PC-3 (cell line): Measurements from ENCODE around the gene TK2. TPM values are rescaled to one million over a fixed set of nuclear protein-coding genes. Genes with fewer than 3 reads are reported as not detected.

Experiments used
- ATAC-seq: fragments of 200-7000 bp; cut with Tn5 transposase; 2 replicates; pipeline ENCODE4 v1.9.1; 2020; ENCODE audit warnings: mild to moderate bottlenecking, moderate library complexity
- BruUV-seq: library from RNA; stranded (reverse); fragments of 400-500 nt; replicated peaks from 2 replicates; lab custom pipeline; 2021; lab: Mats Ljungman, UMichigan
- CTCF ChIA-PET: fragments of 300-600 bp; sonication (Branson Sonifier 250); formaldehyde crosslinking; loops from one replicate; lab custom pipeline; 2022; ENCODE audit warnings: antibody characterized with exemption; lab: Charles Lee
- POLR2A ChIA-PET: fragments of 300-600 bp; sonication (Branson Sonifier 250); formaldehyde crosslinking; loops from one replicate; lab custom pipeline; 2022; ENCODE audit warnings: antibody characterized with exemption; ENCODE audit not compliant: unreplicated experiment; lab: Charles Lee
- DNase-seq: peaks from one replicate; pipeline ENCODE4 v3.0.0-alpha.2; 2015
- H2AFZ ChIP-seq: fragments of 300-600 bp; sonication (generic); 2 replicates; pipeline ENCODE4 v1.6.0; 2016; ENCODE audit warnings: antibody characterized with exemption, low read length
- H3F3A ChIP-seq: fragments of 300-600 bp; sonication (generic); one replicate; pipeline ENCODE4 v1.6.0; 2017; ENCODE audit warnings: antibody characterized with exemption, low read length, control low read depth, mild to moderate bottlenecking; ENCODE audit not compliant: unreplicated experiment
- H3K27ac ChIP-seq: fragments of 300-600 bp; sonication (generic); 2 replicates; pipeline ENCODE4 v1.5.1; 2016; ENCODE audit warnings: mild to moderate bottlenecking, low read length
- H3K27me3 ChIP-seq: fragments of 300-600 bp; sonication (generic); 2 replicates; pipeline ENCODE4 v1.6.1; 2016; ENCODE audit warnings: low read length, mixed read lengths
- H3K36me3 ChIP-seq: fragments of 300-600 bp; sonication (generic); 2 replicates; pipeline ENCODE4 v1.6.1; 2016; ENCODE audit warnings: low read depth, mixed run types, low read length, mixed read lengths
- H3K4me1 ChIP-seq: fragments of 300-600 bp; sonication (generic); 2 replicates; pipeline ENCODE4 v1.5.1; 2016; ENCODE audit warnings: low read length; ENCODE audit not compliant: insufficient read depth
- H3K4me2 ChIP-seq: fragments of 300-600 bp; sonication (generic); 2 replicates; pipeline ENCODE4 v1.6.0; 2016; ENCODE audit warnings: low read length
- H3K4me3 ChIP-seq: fragments of 300-600 bp; sonication (generic); 2 replicates; pipeline ENCODE4 v1.5.1; 2016; ENCODE audit warnings: mild to moderate bottlenecking, low read length, mixed read lengths
- H3K79me2 ChIP-seq: fragments of 300-600 bp; sonication (generic); 2 replicates; pipeline ENCODE4 v1.6.1; 2017; ENCODE audit warnings: low read length, mixed read lengths
- H3K9ac ChIP-seq: fragments of 300-600 bp; sonication (generic); 2 replicates; pipeline ENCODE4 v1.6.0; 2016; ENCODE audit warnings: mild to moderate bottlenecking, low read length
- H3K9me2 ChIP-seq: fragments of 300-600 bp; sonication (generic); replicated peaks from 2 replicates; pipeline ENCODE4 v1.6.1; 2016; ENCODE audit warnings: mixed run types, low read length, mixed read lengths
- H3K9me3 ChIP-seq: fragments of 300-600 bp; sonication (generic); 2 replicates; pipeline ENCODE4 v1.6.1; 2016; ENCODE audit warnings: low read length, mixed read lengths
- H4K20me1 ChIP-seq: fragments of 300-600 bp; sonication (generic); 2 replicates; pipeline ENCODE4 v1.6.1; 2016; ENCODE audit warnings: low read length, mixed read lengths
- EZH2 ChIP-seq: fragments of 300-600 bp; sonication (generic); IDR thresholded peaks from one replicate; pipeline ENCODE4 v1.6.1; 2017; ENCODE audit warnings: antibody characterized with exemption, mild to moderate bottlenecking, low read length; ENCODE audit not compliant: unreplicated experiment
- EZH2phosphoT487 ChIP-seq: fragments of 300-600 bp; sonication (generic); IDR thresholded peaks from 2 replicates; pipeline ENCODE4 v1.6.1; 2018; ENCODE audit warnings: mild to moderate bottlenecking, antibody characterized with exemption, low read length, borderline replicate concordance
- intact Hi-C: fragments of 100-400 bp; cut with micrococcal nuclease; formaldehyde crosslinking; loops from 2 replicates; pipeline ENCODE4 v1.9.0; 2023
- total RNA-seq: library from RNA; depleted of rRNA; stranded (reverse); fragments of >200 nt; gene quantifications from 2 replicates; pipeline ENCODE4 v1.2.3, GENCODE V29; 2014
- TF ChIP-seq, protein P1 (sequence below): fragments of 300-600 bp; sonication (generic); conservative IDR thresholded peaks from 2 replicates; pipeline ENCODE4 v1.5.1; 2017; ENCODE audit warnings: antibody characterized with exemption, low read depth, mild to moderate bottlenecking, low read length

Gene TK2
- total RNA-seq, 1 experiment from 2014 or later = 8.3 TPM

DNA sequence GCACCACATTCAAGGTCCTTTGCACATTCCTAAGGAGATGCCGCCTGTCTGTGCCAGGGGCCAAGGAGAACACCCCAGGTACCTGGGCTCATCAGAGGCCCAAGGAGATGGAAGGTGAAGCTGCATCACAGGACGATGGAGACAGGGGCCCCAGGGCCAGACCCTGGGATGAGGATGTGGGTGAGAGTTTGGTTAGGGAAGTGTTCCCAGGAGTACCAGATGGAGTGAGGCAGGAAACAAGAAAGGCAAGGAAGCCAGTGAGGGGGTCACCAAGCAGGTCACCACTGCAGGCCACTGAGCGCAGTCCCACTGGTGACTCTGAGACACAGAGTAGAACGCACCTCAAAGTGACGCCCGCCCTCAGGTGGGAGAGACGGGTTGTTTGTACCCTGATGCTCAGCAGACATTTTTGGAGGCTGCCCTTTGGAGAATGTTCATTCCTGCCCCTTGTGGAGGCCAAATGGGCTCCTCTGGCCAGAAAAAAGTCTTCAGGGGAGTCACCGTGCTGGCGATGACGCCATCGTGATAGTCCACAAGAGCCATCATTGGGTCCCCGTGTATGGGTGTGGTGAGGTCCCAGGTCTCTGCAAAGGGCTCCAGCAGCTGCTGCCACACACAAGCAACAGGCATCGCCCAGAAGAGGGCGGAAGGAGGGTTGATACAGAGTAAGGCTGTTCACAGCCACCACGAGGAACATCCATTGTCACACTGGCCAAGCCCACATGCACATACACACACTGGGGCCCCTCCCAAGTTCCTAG is 65.3 kb downstream of the TK2 start:
- Histone ChIP-seq H3K9me2 (no peaks in the 10 kb centered on the region), H3F3A (no peaks in the 10 kb centered on the region), H3K36me3 (no peaks in the 10 kb centered on the region; the same call in 1 of the 2 replicates), H3K9ac (no peak overlapping the region), H4K20me1 (no peaks in the 10 kb centered on the region), H3K27ac (no peak overlapping the region), H3K4me3 (no peak overlapping the region), H3K4me2 (no peak overlapping the region), H3K9me3 (no peaks in the 10 kb centered on the region), H3K79me2 (no peaks in the 10 kb centered on the region), H2AFZ (no peak overlapping the region), H3K4me1 (peaks cover 25% of the 10 kb centered on the region), H3K27me3 (no peaks in the 10 kb centered on the region)
- POLR2A ChIA-PET = no interaction called here
- TF ChIP-seq, protein P1, sequence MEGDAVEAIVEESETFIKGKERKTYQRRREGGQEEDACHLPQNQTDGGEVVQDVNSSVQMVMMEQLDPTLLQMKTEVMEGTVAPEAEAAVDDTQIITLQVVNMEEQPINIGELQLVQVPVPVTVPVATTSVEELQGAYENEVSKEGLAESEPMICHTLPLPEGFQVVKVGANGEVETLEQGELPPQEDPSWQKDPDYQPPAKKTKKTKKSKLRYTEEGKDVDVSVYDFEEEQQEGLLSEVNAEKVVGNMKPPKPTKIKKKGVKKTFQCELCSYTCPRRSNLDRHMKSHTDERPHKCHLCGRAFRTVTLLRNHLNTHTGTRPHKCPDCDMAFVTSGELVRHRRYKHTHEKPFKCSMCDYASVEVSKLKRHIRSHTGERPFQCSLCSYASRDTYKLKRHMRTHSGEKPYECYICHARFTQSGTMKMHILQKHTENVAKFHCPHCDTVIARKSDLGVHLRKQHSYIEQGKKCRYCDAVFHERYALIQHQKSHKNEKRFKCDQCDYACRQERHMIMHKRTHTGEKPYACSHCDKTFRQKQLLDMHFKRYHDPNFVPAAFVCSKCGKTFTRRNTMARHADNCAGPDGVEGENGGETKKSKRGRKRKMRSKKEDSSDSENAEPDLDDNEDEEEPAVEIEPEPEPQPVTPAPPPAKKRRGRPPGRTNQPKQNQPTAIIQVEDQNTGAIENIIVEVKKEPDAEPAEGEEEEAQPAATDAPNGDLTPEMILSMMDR = no peak
- TF ChIP-seq EZH2phosphoT487 (no peak), EZH2 (no peak)
- ATAC-seq = no peak
- no peak for DNase-seq
- intact Hi-C loops = loop anchor here (5.0 kb wide), 1 partner anchor 127 kb away; no protein-coding TSS in a partner anchor
- CTCF ChIA-PET = interaction anchor here (0.6 kb wide), 2 partner anchors 144 to 383 kb away, joined by 4 read pairs; no protein-coding TSS in a partner anchor
- BruUV-seq = no TSS peak

DNA sequence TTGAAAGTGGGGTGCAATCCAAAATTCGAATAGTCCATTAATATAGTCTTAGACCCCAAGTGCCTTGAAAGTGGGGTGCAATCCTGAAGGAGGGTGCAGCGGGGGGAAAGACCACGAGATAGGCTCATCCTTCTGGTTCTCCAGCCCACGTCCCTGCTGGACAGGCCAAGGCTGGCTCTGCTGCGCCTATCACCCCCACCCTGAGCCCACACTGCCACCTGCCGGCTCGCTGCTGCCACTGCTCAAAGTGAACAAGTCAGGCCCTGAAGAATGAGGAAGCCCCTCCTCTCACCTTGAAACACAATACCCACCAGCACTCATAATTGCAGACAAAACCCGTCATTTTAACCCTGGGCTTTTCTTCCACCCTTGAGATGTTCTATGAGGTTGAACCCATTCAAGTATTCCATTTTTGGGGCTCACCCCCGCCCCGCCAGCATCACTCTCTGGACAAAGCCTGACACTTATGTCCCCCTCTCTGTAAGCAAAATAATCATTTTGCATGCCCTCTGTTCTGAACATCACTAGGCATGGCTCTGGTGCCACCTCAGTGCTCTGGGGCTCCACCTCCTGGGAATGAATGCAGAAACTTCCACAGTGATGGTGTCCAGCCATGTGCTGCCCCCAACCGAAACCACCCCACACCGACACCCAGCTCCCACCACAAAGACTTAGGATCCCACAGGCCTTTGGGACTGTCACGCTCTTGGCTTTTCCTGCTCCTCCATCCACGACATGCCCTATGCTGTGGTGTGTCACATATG is 66.1 kb downstream of the TK2 start:
- BruUV-seq = no TSS peak
- H3K9me2 ChIP-seq = no peaks in the 10 kb centered on the region
- no peaks in the 10 kb centered on the region; the same call in 1 of the 2 replicates for H3K36me3 ChIP-seq
- peaks cover 32% of the 10 kb centered on the region for H3K4me1 ChIP-seq
- no peak overlapping the region for H3K9ac ChIP-seq
- peak; percentile 76 for DNase-seq
- intact Hi-C loops = loop anchor here (1.0 to 5.0 kb wide), 2 partner anchors 78 to 127 kb away; no protein-coding TSS in a partner anchor
- H3K9me3 ChIP-seq = no peaks in the 10 kb centered on the region
- no peak overlapping the region for H3K4me2 ChIP-seq
- CTCF ChIA-PET = interaction anchor here (1.4 kb wide), 1 partner anchor 77 kb away, joined by 6 read pairs; no protein-coding TSS in a partner anchor
- H2AFZ ChIP-seq = no peak overlapping the region
- POLR2A ChIA-PET = no interaction called here
- H3K27ac ChIP-seq = no peak overlapping the region
- TF ChIP-seq, protein P1 = peak; percentile 87
- TF ChIP-seq EZH2phosphoT487 = no peak
- no peaks in the 10 kb centered on the region for H3F3A ChIP-seq
- no peaks in the 10 kb centered on the region for H3K79me2 ChIP-seq
- peak; percentile 75 for ATAC-seq
- H3K4me3 ChIP-seq = no peak overlapping the region
- no peaks in the 10 kb centered on the region for H4K20me1 ChIP-seq
- H3K27me3 ChIP-seq = no peaks in the 10 kb centered on the region
